Cardiac fibroblast (primary cell): ENCODE results near the gene SGPL1.

Source experiments
- DNase-seq, 2 donors: peaks; one replicate each; pipeline versions ENCODE4 v3.0.0 to v3.0.0-alpha.2; 2010; ENCODE audit warnings: low read depth in 2 of 2
- H3K4me3 ChIP-seq, 2 donors: replicated peaks in 1 of 2; 1 replicate in 1 of 2; 2 replicates in 1 of 2; pipeline ENCODE4 v1.5.1; 2011; ENCODE audit warnings: low read depth in 2 of 2, low read length in 2 of 2, mild to moderate bottlenecking in 2 of 2, moderate library complexity in 1 of 2
- TF ChIP-seq, protein P1 (sequence below): IDR thresholded peaks from one replicate; pipeline ENCODE4 v1.5.1; 2011; ENCODE audit warnings: low read depth, mild to moderate bottlenecking, low read length, inconsistent platforms

The SGPL1 gene

DNA sequence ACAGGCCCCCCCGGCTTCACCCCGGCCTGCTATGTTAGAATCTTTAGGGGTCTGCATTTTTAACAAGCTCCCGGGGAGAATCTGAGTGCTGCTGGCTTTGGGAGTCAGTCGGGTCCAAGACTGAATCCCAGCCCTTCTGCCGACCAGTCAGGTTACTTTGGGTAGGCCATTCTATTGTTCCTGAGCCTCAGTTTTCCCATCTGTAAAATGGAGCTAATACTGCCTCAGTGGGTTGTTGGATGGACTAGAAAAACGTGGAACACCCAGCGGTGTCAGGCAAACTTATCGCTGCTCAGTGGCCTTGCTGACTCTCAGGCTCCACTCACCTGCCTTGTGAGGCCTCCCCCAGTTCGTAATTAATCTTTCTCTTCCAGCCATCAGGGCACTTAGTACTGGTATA lies 42.3 kb upstream of the SGPL1 start:
- no peak overlapping the region for H3K4me3 ChIP-seq
- TF ChIP-seq, protein P1, sequence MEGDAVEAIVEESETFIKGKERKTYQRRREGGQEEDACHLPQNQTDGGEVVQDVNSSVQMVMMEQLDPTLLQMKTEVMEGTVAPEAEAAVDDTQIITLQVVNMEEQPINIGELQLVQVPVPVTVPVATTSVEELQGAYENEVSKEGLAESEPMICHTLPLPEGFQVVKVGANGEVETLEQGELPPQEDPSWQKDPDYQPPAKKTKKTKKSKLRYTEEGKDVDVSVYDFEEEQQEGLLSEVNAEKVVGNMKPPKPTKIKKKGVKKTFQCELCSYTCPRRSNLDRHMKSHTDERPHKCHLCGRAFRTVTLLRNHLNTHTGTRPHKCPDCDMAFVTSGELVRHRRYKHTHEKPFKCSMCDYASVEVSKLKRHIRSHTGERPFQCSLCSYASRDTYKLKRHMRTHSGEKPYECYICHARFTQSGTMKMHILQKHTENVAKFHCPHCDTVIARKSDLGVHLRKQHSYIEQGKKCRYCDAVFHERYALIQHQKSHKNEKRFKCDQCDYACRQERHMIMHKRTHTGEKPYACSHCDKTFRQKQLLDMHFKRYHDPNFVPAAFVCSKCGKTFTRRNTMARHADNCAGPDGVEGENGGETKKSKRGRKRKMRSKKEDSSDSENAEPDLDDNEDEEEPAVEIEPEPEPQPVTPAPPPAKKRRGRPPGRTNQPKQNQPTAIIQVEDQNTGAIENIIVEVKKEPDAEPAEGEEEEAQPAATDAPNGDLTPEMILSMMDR = no peak
- DNase-seq = no peak

DNA sequence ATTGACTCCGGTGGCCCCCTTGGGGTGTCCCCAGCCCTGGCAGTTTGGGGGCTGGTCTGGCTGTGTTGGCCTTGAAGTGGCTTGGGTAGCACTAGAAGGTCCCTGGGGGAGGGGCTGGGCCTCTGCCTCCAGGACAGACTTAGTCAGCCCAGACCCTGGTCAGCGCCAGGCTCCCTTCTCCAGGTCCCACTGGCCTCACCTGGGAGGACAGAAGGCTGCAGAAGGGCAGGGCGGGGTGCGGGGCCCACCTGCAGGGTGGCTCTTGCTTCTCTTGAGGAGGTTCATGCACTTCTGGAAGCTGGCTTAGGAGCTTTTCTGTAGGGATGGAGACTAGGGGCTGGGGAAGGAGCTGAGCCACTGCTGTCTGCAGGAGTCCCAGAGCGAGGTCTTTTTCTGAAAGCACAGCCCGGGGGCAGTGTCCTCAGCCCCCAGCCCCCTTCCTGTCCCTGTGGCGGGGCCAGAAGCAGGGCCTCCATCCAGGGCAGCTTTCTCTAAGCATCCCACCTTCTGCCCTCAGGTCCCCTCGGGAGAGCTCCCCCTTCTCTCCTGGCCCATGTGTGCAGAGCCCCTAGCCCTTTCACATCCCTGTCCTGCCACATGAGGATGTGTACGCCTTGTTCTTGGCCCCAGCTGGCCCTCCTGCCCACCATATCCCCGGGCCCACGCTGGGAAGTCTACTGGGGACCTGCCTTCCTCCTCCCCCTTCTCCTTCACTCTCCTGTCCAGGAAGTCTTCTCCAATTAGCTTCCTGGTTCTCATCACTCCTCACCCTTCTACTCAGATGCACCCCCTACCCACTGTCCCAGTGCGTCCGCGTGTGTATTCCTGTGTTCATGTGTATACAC lies 41.6 kb upstream of the SGPL1 start:
- H3K4me3 ChIP-seq = no peak overlapping the region
- no peak for DNase-seq
- TF ChIP-seq, protein P1 = no peak

DNA sequence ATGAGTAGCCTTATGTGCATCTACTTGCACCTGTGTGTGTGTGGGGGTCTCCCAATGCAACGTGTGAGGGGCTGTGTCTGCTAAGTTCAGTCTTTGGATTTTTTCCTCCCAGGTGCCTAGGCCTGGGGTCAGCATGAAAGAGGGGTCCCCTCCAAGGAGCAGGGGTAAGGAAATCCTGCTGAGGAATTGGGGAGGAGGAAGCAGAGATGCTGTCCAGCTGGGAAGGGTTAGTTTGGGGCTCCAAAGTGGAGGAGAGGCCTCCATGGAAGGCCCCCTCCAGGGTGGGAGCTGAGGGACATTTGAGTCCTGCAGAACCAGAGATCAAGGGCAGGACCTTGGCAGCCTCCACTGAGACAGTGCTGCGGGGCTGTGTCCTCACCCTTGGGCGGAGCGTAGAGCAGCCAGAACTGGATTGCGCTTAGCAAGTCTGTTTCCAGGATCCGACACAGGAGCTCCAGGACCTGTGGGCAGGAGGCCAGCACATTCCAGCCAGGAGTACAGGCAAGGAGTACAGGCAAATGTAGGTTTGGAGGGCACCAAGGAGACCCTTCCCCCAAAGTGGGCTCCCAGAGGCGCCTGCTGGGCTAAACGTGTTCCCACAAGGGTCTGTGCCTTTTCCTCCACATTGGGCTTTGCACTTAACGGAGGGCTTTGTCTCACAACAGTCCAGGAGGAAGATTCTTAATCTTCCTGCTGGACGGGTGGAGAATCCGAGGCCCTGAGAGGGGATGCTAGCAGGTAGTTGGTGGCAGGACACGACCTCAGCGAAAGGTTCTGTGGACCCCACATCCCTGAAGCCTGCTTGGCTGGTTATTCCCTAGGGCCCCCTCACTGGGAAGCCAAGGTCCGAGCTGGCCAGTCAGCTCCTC lies 40.7 kb upstream of the SGPL1 start:
- TF ChIP-seq, protein P1 = no peak
- no peak overlapping the region for H3K4me3 ChIP-seq
- no peak for DNase-seq

DNA sequence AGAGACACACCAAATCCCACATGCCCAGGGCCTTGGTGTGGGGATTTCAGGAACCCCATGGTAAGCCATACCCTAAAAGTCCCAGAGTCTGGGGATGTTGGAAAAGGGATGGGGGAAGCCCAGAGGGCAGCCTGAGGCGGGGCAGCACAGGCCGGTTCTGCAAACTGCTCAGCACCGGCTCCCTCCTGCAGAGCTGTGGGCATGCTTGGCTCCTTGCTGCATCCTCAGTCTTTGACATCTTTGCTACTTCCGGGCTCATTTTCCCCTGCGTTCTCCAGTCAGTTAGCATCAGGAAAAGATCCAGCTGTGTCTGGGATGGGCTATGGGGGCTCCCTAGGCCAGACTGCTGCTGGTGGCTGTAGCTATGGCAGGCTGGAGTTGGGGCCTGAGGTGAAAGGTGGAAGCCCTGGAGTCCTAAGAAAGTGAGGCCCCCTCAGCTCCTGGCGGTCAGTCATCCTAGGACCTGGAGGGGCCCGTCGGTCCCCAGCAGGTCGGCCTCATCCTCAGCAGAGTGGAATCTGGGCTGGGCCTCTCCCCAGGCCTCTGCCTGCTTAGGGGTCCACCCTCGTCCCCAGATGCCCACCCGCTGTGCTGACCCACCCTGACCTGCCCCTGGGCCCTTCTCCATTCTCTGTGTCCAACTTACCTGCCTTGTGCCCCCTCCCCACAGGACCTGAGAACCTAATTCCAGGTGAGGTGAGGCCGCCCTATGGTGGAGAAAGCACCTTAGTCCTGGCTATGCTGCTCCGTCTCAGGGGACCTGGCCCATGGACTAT lies 39.9 kb upstream of the SGPL1 start:
- no peak overlapping the region for H3K4me3 ChIP-seq
- DNase-seq = no peak
- TF ChIP-seq, protein P1 = no peak

DNA sequence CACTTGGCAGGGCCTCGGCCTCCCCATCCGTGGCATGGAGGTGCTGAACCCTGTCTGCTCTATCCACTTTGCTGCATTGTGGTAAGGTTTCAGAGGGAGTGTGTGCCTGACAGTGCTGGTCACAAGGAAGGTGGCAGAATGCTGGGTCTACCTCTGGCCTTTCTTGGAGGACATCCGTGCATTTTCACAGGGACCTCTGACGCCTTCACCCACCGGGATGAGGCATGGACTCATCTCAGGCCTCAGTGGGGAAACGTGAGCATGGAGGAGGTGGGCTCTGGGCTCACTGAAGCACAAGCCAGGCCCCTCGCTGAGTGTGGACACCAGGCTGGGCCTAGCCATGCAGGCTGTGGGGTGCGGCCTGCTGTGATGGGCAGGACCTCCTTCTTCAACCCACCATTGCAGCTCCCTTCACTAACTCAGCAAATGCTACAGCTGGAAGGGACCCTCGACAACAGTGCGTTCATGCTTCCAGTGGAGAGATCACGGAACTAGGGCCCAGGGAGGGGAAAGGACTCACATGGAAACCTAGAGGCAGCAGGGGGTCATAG lies 39.2 kb upstream of the SGPL1 start:
- H3K4me3 ChIP-seq = no peak overlapping the region
- TF ChIP-seq, protein P1 = no peak
- DNase-seq = no peak

DNA sequence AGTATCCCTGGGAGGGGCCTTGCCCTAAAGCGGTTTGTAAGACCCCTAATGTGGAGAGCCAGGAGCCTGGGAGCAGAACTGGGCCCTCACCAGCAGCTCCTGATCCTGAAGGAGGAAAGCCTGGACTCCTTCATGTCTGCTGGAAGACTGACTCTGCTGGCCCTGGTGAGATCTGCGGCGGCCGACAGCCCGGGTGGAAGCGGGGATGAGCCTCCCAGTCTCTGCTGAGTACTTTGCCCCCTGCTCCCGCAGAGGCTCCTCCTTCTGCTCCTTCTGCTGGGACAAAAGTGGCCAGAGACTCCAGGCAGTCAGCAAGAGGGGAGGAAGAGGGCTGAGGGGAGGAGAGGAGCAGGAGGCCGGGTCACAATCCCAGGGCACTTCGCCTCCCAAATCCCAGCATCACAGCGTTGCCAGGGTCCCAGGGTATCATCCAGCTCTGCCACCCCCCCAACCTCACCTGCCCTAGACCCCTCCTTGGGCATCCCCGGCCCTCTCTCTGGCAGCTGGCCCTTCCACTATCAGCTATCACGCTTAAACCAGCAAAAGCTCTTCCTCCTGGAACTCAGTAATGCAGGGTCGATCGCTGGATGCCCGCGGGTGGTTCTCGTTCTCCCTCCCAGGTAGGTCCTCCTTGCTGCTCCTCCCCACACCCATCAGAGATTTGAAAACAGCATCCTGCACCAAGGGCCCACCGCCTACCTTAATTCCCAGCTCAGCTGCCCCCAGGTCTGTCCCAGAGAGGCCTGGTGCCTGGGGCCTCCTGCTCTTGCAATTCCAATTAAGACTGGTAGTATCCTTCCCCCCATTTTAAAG lies 38.5 kb upstream of the SGPL1 start:
- DNase-seq = no peak
- TF ChIP-seq, protein P1 = no peak
- no peak overlapping the region for H3K4me3 ChIP-seq
